GM18868 (cell line): Measurements from ENCODE around the gene HOXB8.

Experiments
- ATAC-seq: cut with Tn5 transposase; IDR thresholded peaks from one replicate; pipeline ENCODE4 v1.9.1; 2021; ENCODE audit warnings: mild to moderate bottlenecking, moderate library complexity; ENCODE audit not compliant: unreplicated experiment

Gene HOXB8

GRCh38 chr17:48637323-48638260 is 22.5 kb upstream of the HOXB8 start:
- ATAC-seq, result no peak

DNA sequence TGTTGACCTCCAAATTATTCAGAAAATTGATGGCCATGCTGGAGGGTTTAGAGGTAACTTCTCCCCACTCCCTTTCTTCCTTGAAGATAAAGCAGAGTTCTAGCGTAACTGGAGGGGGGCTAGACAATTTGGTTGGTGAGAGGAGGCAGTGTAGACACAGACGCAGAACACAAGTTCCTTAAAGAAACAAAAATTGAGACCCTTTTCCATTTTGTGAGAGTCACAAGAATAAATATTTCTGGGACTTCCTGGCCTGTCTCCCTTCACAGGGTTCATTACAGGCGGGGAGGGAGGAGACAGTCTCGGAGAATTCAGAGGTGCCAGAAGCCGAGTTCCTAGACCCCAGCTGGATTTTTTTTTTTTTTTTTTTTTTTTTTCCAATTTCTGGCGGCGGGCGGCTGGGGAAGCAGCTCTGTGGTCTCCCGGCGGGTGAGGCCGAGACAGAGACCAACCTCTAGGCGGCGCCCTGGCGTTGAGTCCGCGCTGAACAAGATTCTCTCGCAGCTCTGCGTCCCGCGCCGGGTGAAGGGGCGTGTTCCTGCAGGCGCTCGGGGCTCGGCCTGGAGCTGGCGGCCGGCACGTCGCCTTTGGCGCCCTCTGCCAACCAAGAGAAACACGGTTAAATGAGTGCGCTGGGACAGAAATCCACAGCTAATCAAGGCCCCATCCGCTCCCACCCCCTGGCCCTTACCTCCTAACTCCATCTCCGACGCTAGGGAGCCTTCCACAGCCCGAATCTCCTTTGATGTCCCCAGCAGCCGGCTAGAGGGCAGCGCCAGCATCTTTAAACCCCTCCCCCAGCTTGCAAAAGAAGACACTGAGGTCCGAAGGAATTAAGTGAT is 21.3 kb upstream of the HOXB8 start:
- peak; percentile 54 for ATAC-seq

DNA sequence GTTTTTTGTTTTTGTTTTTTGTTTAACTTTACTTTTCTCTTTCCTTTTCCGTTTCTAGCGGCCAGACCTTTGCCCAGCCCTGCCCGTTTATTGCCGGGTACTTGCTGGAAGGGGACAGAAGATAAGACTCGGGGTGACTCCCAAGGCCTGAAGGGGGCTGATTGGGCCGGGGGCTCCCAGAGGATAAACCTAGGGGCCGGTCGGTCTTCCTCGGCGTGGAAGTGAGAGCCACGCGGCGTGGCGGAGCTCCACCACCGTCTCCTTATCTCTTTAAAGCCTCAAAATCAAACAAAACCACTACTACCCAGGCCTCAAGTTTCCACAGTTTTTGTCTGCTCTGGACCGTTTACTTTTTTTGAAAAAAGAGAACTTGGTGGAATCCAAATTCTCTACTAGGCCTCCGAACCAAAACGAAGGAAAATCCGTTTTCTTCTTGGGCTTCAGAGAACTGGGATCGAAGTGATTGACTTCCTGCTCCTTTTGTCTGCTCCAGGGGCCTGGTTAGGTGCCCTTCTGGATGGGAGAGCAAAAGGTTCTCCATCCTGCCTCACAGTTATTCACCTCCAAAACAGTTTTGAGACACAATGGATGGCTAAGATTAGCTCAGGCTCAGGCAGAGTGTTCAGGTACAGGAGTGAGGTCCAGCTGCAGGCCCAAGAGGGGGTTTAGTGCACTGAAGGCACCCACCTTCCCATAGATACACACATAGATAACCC is 19.6 kb upstream of the HOXB8 start:
- ATAC-seq, result no peak

DNA sequence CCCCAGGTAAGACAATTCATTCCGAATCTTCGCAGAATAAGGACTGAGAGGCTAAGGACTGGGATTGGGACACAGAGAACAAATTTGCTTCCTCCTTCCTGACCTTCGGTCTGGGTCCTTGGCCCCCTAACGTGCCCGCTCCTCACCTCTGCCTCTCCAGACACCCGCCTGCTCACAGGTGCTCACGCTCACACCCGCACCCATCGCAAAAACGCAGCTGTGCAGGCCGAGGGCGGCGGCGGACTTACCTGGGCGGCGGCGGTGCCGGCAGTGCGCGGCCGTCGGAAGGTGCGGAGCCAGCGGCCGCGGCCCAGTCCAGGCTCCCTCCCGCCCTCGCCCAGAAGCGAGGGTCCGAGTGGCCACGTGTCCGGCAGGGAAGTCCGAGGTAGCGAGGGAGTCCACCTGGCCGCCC is 18.2 kb upstream of the HOXB8 start:
- ATAC-seq, result no peak

DNA sequence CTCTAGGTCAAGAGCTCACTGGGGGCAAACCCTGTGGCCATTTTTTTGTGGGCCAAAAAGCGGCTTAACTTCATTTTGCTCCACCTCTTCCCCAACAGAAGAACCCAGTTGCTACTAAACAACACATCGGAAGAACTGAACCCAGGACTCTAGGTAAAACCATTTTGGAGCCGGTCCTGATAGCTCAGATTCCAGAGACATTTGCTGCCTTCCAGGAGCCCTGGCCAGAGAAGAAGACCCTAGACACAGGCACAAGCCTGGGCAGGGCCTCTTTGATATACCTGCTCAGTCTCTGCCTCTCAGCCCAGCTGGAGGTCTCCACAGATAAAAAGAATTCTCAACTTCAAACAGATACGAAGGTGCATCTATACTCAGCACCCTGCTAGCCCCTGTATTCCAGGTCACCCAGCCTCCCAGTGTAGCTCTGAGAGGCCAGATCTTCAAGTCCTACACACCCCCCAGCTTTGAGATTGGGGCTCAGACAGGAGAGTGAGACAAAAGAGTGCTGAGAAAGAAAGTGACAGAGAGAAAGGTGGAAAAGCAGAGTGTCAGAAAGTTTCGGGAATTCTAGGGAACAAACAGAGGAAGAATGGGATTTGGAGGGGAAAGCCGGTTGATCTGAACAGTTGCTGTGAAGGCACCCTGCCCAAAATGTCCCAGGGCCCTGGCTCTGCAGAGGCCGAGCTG is 17.6 kb upstream of the HOXB8 start:
- no peak for ATAC-seq

DNA sequence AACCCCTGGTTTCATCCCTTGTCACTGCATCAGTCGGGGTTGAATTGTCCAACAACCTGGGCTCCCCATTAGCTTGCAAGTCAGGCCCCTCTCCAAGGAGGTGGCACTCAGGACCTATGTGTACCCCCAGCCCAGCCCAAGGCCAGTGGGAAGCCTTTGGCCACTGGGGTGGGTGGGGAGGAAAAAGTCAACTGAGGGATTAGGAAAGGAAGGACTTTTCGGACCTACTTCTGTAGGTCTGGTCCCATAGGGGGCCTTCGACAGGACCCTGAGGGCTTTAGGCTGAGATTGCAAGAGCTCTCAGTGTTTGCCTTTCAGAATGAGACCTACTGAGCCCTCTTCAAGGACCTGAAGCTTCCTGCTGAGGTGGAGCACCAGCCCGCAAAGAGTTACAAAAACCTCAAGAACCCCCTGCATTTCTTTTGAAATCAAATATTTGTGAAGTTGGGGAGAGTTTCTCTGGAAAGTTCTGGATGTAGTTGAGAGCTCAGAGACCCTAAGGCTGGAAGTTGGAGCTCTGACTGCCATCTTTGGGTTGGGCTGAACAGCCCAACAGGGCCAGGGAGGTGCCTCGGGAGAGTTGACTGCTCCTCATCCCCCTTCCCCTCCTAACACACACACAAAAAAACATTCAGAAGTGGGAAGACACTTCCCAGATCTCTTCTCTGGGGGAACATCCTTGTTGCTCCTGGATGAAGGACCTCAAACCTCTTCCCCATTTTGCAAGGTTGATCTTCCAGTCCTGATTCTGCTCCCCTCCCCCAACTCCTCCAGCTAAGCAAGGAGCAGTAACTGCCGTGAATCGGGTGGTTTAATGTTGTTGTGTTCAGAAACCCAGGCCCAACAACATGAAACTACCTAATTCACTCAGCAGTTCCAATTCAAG is 16.8 kb upstream of the HOXB8 start:
- ATAC-seq, result no peak

DNA sequence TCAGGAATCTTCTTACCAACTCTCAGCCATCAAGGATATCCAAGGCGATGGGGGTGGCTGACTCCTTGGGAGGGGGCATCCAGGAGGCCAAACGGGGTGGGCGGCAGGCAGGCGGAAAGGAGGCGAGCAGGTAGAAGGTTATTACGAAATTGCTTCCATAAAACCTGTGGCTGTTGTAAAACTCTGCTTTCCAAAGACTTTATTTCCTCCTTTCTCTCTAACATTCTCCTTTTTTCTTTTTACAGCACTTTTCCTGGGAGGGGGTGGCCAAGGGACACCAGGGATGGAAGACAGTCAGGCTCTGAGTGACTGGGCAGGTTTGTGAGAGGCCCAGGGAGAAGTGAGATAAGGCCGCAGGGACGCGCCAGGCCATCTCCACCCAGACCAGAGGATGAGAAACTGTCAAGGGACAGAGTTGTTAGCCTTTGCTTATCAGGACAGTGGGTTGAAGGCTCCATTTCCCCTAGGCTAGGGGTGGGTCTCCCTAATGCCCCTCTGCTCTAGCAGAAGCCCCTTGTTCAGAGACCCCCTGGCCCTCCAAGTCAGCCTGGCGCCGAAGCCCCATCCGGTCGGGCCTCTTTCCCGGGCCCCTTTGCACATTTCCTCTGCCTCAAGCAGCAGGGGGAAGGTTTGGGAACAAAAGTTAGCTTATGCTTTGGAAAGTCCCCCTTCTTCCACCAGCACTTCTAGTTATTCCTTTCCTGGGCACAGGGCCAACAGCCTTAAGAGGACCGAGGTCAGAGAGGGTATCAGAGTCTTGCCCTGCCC is 16.0 kb upstream of the HOXB8 start:
- no peak for ATAC-seq

GRCh38 chr17:48630009-48630924 is 15.2 kb upstream of the HOXB8 start:
- no peak for ATAC-seq

GRCh38 chr17:48629411-48629759 is 14.3 kb upstream of the HOXB8 start:
- no peak for ATAC-seq

GRCh38 chr17:48628649-48629410 is 13.7 kb upstream of the HOXB8 start:
- ATAC-seq, result no peak

GRCh38 chr17:48627623-48628521 is 12.8 kb upstream of the HOXB8 start:
- ATAC-seq, result no peak

- no peak for ATAC-seq
Measured at GRCh38 chr17:48627118-48627597, 12.1 kb upstream of the HOXB8 start.

GRCh38 chr17:48626245-48627117 is 11.4 kb upstream of the HOXB8 start, which contains the start of gene HOXB9:
HOXB9 (minus strand) TSS chr17:48626358; CDS start chr17:48626269, 89 bp downstream.
- ATAC-seq, result no peak

DNA sequence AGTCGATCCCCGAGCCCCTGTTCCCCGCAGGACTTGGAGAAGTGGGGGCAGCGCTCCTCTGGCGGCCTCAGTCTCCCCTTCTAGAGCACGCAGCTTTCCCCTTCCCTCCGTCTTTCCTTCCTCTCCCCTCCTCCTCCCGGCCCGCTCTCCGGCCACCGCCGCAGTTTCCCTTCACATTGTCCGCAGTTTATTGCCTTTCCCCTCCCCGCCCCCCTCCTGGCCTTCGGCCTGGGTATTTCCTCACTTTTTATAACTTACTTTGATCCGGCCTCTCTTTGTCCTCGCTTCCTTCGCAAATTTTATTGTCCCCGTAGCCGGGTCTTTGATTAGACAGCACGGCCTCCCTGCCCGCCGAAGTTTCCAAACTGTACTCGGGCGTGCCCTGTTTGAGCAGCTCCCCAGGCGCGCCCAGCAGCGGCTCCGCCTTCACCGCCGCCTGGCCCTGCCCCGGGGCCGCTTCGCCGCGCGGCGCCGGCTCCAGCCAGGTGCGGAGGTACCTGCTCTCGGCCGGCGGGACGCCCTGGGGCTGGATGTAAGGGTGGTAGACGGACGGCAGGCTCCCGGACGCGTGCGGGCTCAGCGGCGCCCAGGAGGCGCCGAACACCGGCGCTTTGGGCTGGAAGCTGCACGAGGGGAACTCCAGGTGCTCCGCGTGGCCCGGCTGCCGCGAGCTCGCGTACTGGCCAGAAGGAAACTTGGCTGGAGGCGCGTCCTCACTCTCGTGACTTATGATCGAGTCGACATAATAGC is 10.6 kb upstream of the HOXB8 start:
- no peak for ATAC-seq
